Activated B cell treated with CpG ODN at 0.5 μM for 24 hours (primary cell): ENCODE measurements around the gene ZNF862. TPM values are rescaled to one million over a fixed set of nuclear protein-coding genes. Genes with fewer than 3 reads are reported as not detected.

ENCODE experiments used
- ATAC-seq: fragments of 200-7000 bp; cut with Tn5 transposase; one replicate; pipeline ENCODE4 v1.10.0; 2021; ENCODE audit warnings: low read depth, mild to moderate bottlenecking, moderate library complexity
- CTCF ChIA-PET: fragments of 350-600 bp; sonication (Branson Sonifier 250); formaldehyde crosslinking; loops from one replicate; lab custom pipeline; 2021; ENCODE audit warnings: antibody characterized with exemption; lab: Charles Lee
- POLR2A ChIA-PET: fragments of 350-600 bp; sonication (Branson Sonifier 250); formaldehyde crosslinking; loops from one replicate; lab custom pipeline; 2021; ENCODE audit warnings: antibody characterized with exemption; lab: Charles Lee
- DNase-seq: peaks from one replicate; pipeline ENCODE4 v3.0.0; 2022
- H3K27ac Mint-ChIP-seq: one replicate; pipeline ENCODE4 v1.8.0; 2020; ENCODE audit warnings: mixed read lengths
- H3K27me3 Mint-ChIP-seq: one replicate; pipeline ENCODE4 v1.8.0; 2021; ENCODE audit warnings: mixed read lengths
- H3K36me3 Mint-ChIP-seq: one replicate; pipeline ENCODE4 v1.8.0; 2021; ENCODE audit warnings: low read depth, mixed read lengths
- H3K4me1 Mint-ChIP-seq: one replicate; pipeline ENCODE4 v1.8.0; 2021; ENCODE audit warnings: mixed read lengths
- H3K4me3 Mint-ChIP-seq: one replicate; pipeline ENCODE4 v1.8.0; 2020; ENCODE audit warnings: mild to moderate bottlenecking, mixed read lengths
- H3K9me3 Mint-ChIP-seq: one replicate; pipeline ENCODE4 v1.8.0; 2020; ENCODE audit warnings: mixed read lengths
- intact Hi-C: fragments of 100-400 bp; cut with micrococcal nuclease; formaldehyde crosslinking; loops from one replicate; pipeline ENCODE4 v1.15.1; 2024
- total RNA-seq: library from RNA; stranded (reverse); gene quantifications from 2 replicates; pipeline ENCODE4 v1.2.3, GENCODE V29; 2022
- TF ChIP-seq, protein P1 (sequence below): fragments of 200-600 bp; IDR thresholded peaks from one replicate; pipeline ENCODE4 v1.8.0; 2022; ENCODE audit warnings: antibody characterized with exemption, mild to moderate bottlenecking

The ZNF862 gene
- total RNA-seq, 1 donor from 2014 or later = 17.6 TPM

DNA sequence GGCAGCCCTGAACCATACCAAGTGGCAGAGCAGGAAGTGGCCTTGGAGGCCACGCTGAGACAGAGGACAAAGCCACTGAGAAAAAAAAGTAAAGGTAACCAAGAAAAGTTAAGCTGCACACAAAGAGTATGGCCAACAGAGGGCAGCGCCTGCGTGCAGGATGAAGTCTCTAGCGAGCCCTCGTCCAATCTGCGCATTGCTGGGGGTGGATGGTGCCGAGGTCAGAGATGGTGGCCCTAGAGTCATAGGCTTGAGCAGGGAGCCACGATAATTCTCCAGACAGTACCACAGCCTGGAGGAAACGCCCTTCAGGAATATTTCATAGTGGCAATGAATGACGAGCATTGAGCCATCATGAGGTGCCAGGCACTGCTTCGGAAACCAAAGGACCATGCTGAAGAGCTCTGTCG, 45.3 kb downstream of the ZNF862 start:
- ChIA-PET POLR2A (no interaction called here), CTCF (interaction anchor here (1.0 to 1.5 kb wide), 3 partner anchors 12 to 44 kb away, joined by 3 to 5 read pairs (median 4); no protein-coding TSS in a partner anchor)
- ATAC-seq (peak; percentile 74), DNase-seq (no peak)
- Mint-ChIP-seq H3K27me3 (no peaks in the 10 kb centered on the region), H3K4me3 (no peak overlapping the region), H3K4me1 (peaks cover 21% of the 10 kb centered on the region), H3K36me3 (peaks cover 2% of the 10 kb centered on the region), H3K27ac (no peak overlapping the region), H3K9me3 (no peaks in the 10 kb centered on the region)
- intact Hi-C loops = no loop called here
- TF ChIP-seq, protein P1, sequence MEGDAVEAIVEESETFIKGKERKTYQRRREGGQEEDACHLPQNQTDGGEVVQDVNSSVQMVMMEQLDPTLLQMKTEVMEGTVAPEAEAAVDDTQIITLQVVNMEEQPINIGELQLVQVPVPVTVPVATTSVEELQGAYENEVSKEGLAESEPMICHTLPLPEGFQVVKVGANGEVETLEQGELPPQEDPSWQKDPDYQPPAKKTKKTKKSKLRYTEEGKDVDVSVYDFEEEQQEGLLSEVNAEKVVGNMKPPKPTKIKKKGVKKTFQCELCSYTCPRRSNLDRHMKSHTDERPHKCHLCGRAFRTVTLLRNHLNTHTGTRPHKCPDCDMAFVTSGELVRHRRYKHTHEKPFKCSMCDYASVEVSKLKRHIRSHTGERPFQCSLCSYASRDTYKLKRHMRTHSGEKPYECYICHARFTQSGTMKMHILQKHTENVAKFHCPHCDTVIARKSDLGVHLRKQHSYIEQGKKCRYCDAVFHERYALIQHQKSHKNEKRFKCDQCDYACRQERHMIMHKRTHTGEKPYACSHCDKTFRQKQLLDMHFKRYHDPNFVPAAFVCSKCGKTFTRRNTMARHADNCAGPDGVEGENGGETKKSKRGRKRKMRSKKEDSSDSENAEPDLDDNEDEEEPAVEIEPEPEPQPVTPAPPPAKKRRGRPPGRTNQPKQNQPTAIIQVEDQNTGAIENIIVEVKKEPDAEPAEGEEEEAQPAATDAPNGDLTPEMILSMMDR = no peak

DNA sequence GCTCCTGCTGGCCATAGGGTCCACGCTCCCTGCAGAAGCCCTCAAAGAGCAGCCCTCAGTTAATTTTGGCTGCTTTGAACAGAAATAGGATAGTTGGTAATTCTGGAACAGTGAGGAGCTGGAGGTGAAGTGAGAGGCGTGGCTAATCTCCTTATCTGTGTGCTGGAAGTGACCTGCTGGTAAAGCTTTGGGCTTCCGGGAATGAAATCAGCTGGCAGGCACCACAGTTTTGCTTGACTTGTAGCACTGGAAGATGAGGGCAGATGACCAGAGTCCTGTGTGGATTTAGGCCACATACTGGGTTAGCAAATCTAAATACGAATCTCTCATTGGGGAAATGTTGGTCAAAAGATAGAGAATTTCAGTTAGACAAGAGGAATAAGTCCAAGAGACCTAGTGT, 45.8 kb downstream of the ZNF862 start:
- Mint-ChIP-seq H3K27me3 (no peaks in the 10 kb centered on the region), H3K9me3 (no peaks in the 10 kb centered on the region), H3K4me3 (no peak overlapping the region), H3K27ac (no peak overlapping the region), H3K4me1 (peaks cover 21% of the 10 kb centered on the region), H3K36me3 (peaks cover 2% of the 10 kb centered on the region)
- POLR2A ChIA-PET = no interaction called here
- CTCF ChIA-PET = interaction anchor here (1.4 to 1.5 kb wide), 2 partner anchors 12 to 44 kb away, joined by 4 to 5 read pairs; no protein-coding TSS in a partner anchor
- no peak for DNase-seq
- ATAC-seq = no peak
- intact Hi-C loops = no loop called here
- TF ChIP-seq, protein P1 = no peak

DNA sequence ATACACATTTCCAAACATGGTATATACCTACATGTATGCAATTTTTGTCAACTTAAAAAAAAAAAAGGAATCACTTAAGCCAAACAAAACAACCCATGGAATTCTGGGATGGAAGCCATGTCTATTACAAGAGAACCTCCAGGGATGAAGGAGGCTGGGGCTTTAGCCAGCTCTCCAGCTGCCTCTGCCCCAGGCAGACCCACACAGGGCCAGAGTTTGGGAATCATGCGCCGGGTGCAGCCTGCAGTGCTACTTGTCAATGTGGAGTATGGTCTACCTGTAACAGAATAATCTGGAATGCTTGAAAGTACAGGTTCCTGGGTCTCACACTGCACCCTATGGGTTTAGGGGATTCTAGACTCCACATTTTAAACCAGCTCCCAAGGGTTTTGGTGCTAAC, 46.4 kb downstream of the ZNF862 start:
- H3K9me3 Mint-ChIP-seq = no peaks in the 10 kb centered on the region
- ATAC-seq = no peak
- H3K4me3 Mint-ChIP-seq = no peak overlapping the region
- H3K36me3 Mint-ChIP-seq = peaks cover 2% of the 10 kb centered on the region
- CTCF ChIA-PET = no interaction called here
- TF ChIP-seq, protein P1 = no peak
- DNase-seq = no peak
- peaks cover 21% of the 10 kb centered on the region for H3K4me1 Mint-ChIP-seq
- H3K27ac Mint-ChIP-seq = no peak overlapping the region
- no peaks in the 10 kb centered on the region for H3K27me3 Mint-ChIP-seq
- intact Hi-C loops = no loop called here
- POLR2A ChIA-PET = no interaction called here

DNA sequence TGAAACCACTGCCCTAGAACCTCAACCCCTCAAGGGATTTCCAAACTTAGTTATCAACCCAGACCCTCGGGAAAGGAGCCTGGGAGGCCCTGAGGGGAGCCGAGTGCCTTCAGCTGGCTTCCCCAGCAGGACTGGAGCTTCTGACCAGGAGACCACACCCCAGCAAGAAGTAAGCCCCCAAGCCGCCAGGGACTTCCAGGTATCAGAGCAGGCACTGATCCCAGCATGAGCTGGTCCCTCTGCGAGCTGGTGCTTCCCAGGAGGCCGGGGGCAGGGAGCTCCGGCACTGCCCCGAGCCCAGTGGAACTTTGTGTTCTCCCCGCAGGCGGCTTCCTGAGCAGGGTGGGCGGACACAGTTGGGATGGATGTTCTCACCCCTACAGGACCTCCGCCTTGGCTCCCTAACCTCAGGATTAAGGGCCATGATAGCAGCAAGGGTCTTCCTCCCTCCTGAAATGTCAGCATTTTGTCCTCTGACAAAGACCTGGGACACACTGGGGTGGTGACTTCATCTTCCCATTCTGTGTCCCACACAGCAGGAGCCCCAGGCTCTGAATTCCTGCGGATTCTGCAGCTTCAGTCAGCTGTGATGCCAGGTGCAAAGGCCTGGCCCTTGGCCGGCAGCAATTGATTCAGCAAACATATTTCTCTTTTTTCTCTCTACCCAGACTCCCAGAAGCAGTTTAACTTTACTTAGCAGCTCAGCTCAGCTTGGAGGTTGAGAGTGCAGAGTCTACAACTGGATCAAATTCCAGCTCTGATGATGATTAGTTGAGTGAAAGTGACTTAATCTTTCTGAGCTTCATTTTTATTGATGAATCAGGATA, 47.2 kb downstream of the ZNF862 start:
- H3K9me3 Mint-ChIP-seq = no peaks in the 10 kb centered on the region
- no peak overlapping the region for H3K4me3 Mint-ChIP-seq
- H3K36me3 Mint-ChIP-seq = peaks cover 1% of the 10 kb centered on the region
- peaks cover 21% of the 10 kb centered on the region for H3K4me1 Mint-ChIP-seq
- POLR2A ChIA-PET = no interaction called here
- CTCF ChIA-PET = no interaction called here
- intact Hi-C loops = no loop called here
- TF ChIP-seq, protein P1 = no peak
- no peak overlapping the region for H3K27ac Mint-ChIP-seq
- DNase-seq (no peak), ATAC-seq (no peak)
- no peaks in the 10 kb centered on the region for H3K27me3 Mint-ChIP-seq

DNA sequence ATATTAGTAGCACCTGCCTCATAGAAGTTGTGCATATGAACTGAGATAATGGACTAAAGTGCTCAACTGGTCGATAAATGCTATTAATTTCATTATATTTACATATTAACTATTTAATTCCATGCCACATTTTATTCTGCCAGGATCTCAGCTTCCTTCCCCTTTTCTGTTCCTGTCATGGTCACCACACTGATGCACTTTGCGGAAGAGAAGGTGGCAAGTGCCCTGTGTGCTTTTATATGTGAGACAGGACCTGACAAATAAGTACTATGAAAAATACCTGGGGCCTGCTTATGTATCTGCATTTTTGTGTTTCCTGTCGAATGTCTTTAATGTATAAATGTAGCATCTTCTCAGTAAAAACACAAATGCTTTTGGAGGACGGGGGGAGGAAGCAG, 47.8 kb downstream of the ZNF862 start:
- POLR2A ChIA-PET = no interaction called here
- no peaks in the 10 kb centered on the region for H3K36me3 Mint-ChIP-seq
- peaks cover 21% of the 10 kb centered on the region for H3K4me1 Mint-ChIP-seq

More for the DNA sequence above, 47.8 kb downstream of the ZNF862 start:
- H3K27me3 Mint-ChIP-seq = no peaks in the 10 kb centered on the region
- DNase-seq = no peak
- TF ChIP-seq, protein P1 = no peak
- H3K27ac Mint-ChIP-seq = no peak overlapping the region
- no peak overlapping the region for H3K4me3 Mint-ChIP-seq
- H3K9me3 Mint-ChIP-seq = no peaks in the 10 kb centered on the region
- intact Hi-C loops = no loop called here
- peak; percentile 37 for ATAC-seq
- CTCF ChIA-PET = no interaction called here
